Trophoblast cell (in vitro differentiated cells and primary cell): ENCODE results near the gene UBAP1L.

Experiments used
- DNase-seq, 2 donors: peaks; one replicate each; pipeline ENCODE4 v3.0.0-alpha.2; 2016
- H2AFZ ChIP-seq: 2 replicates; pipeline ENCODE4 v1.6.1; 2013; ENCODE audit warnings: low read length, moderate library complexity, mild to moderate bottlenecking; ENCODE audit not compliant: insufficient read depth, poor library complexity
- H2AK5ac ChIP-seq: 2 replicates; pipeline ENCODE4 v1.6.1; 2013; ENCODE audit warnings: mild to moderate bottlenecking, low read length
- H2BK120ac ChIP-seq: 2 replicates; pipeline ENCODE4 v1.6.1; 2013; ENCODE audit warnings: low read length, mild to moderate bottlenecking, moderate library complexity; ENCODE audit not compliant: insufficient read depth, poor library complexity
- H2BK12ac ChIP-seq: 2 replicates; pipeline ENCODE4 v1.6.1; 2013; ENCODE audit warnings: mild to moderate bottlenecking, low read length, moderate library complexity
- H2BK5ac ChIP-seq: 2 replicates; pipeline ENCODE4 v1.6.1; 2013; ENCODE audit warnings: low read length, low read depth, moderate library complexity, mild to moderate bottlenecking; ENCODE audit not compliant: poor library complexity
- H3K14ac ChIP-seq: 2 replicates; pipeline ENCODE4 v1.6.1; 2013; ENCODE audit warnings: mild to moderate bottlenecking, low read length
- H3K18ac ChIP-seq: 2 replicates; pipeline ENCODE4 v1.6.1; 2013; ENCODE audit warnings: mild to moderate bottlenecking, low read length
- H3K23ac ChIP-seq: 2 replicates; pipeline ENCODE4 v1.6.1; 2013; ENCODE audit warnings: low read length
- H3K27ac ChIP-seq: 2 replicates; pipeline ENCODE4 v1.5.1; 2013; ENCODE audit warnings: low read depth, mild to moderate bottlenecking, inconsistent platforms, low read length, moderate library complexity
- H3K27me3 ChIP-seq: 2 replicates; pipeline ENCODE4 v1.6.1; 2013; ENCODE audit warnings: inconsistent platforms, mild to moderate bottlenecking, low read length, moderate library complexity; ENCODE audit not compliant: insufficient read depth
- H3K36me3 ChIP-seq, 2 experiments: 1 replicate in 1 of 2; 2 replicates in 1 of 2; pipeline ENCODE4 v1.6.1; 2013; ENCODE audit warnings: low read length in 2 of 2, mild to moderate bottlenecking in 2 of 2, moderate library complexity in 1 of 2; ENCODE audit not compliant: insufficient read depth in 2 of 2, control insufficient read depth in 1 of 2
- H3K4ac ChIP-seq: 2 replicates; pipeline ENCODE4 v1.6.1; 2013; ENCODE audit warnings: low read depth, mild to moderate bottlenecking, low read length, moderate library complexity
- H3K4me1 ChIP-seq, 2 experiments: 1 replicate in 1 of 2; 2 replicates in 1 of 2; pipeline ENCODE4 v1.6.1; 2013; ENCODE audit warnings: low read length in 2 of 2, mild to moderate bottlenecking in 2 of 2, moderate library complexity in 1 of 2; ENCODE audit not compliant: insufficient read depth in 2 of 2, control insufficient read depth in 1 of 2
- H3K4me2 ChIP-seq: 2 replicates; pipeline ENCODE4 v1.6.1; 2013; ENCODE audit warnings: inconsistent platforms, mild to moderate bottlenecking, low read length, moderate library complexity
- H3K4me3 ChIP-seq: 2 replicates; pipeline ENCODE4 v1.5.1; 2013; ENCODE audit warnings: mild to moderate bottlenecking, low read depth, low read length, inconsistent platforms
- H3K79me1 ChIP-seq: one replicate; pipeline ENCODE4 v1.6.1; 2013; ENCODE audit warnings: low read length
- H3K79me2 ChIP-seq: 2 replicates; pipeline ENCODE4 v1.6.1; 2013; ENCODE audit warnings: low read length, mild to moderate bottlenecking; ENCODE audit not compliant: control insufficient read depth, insufficient read depth, poor library complexity
- H3K9ac ChIP-seq: 2 replicates; pipeline ENCODE4 v1.6.1; 2013; ENCODE audit warnings: mild to moderate bottlenecking, low read length
- H3K9me3 ChIP-seq: 2 replicates; pipeline ENCODE4 v1.6.1; 2013; ENCODE audit warnings: low read depth, mild to moderate bottlenecking, control low read depth, inconsistent platforms, low read length; ENCODE audit not compliant: insufficient read depth
- H4K12ac ChIP-seq: 2 replicates; pipeline ENCODE4 v1.6.1; 2013; ENCODE audit warnings: low read depth, mild to moderate bottlenecking, low read length, moderate library complexity
- H4K8ac ChIP-seq: 2 replicates; pipeline ENCODE4 v1.6.1; 2013; ENCODE audit warnings: low read depth, mild to moderate bottlenecking, low read length, moderate library complexity
- H4K91ac ChIP-seq: one replicate; pipeline ENCODE4 v1.6.1; 2013; ENCODE audit warnings: low read depth, mild to moderate bottlenecking, low read length, moderate library complexity
- WGBS: extraction: QIAGEN DNeasy Blood & Tissue Kit; methylation state at CpG from one replicate; pipeline ENCODE4 v1.1.7; 2013; ENCODE audit warnings: missing lambda C conversion rate; ENCODE audit not compliant: insufficient read length, insufficient coverage; ENCODE audit errors: extremely low coverage; 5-methylcytosine and 5-hydroxymethylcytosine counted together

The UBAP1L gene

DNA sequence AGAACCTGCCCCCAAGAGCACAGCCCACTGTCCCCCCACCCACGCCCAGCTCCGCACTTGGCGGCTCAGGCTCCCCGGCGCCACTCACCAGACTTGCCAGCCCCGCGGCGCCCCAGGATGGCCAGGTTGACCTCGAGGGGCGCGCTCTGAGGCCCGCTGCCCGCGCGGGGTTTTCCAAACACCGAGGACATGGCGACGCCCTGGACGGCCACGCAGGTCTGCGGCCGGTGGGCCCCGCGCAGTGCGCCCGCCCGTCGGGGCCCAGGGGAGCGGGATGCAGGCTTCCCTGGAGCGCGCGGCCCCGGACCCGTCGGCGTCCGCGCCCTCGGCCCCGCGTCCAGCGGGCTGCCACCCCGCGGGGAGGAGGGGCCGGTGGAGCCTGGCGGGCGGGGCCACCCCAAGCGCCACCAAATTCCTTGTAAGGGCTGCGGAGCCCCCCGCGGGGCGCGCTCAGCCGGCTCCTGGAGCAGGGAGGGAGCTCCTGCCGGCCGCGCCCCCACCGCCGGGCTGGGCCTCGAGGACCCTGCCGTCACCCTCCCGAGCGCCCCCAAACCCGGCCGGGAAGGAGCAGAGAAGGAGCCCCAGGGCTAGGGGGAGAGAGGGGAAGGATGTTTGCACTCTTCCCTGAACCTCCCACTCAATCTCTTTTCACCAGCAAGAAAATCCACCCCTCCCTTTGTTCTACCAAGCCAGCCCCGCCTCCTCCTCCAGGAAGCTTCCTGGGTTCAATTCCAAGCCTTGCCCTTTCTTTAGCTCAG is 47.2 kb downstream of the UBAP1L start, which contains the start of gene RASL12:
TSS of gene RASL12 (minus strand) at position 347 of the 758 bp plus-strand sequence. CDS start at position 191, 156 bp downstream.
- Histone ChIP-seq H2BK12ac (peak within 1 kb of the TSS; percentile 39), H3K4me2 (peak within 1 kb of the TSS; percentile 72), H2BK5ac (peak within 1 kb of the TSS; percentile 23), H2AFZ (peak within 1 kb of the TSS; percentile 18), H3K4ac (no peak within 1 kb of the TSS), H2BK120ac (peak within 1 kb of the TSS; percentile 21), H3K79me1 (peaks cover 3% of the 10 kb centered on the region), H3K27me3 (peaks cover 9% of the 10 kb centered on the region), H3K18ac (peak within 1 kb of the TSS; percentile 9), H3K79me2 (no peaks in the 10 kb centered on the region), H4K12ac (no peak within 1 kb of the TSS), H3K36me3 (no peaks in the 10 kb centered on the region), H3K4me3 (peak within 1 kb of the TSS; percentile 68), H4K91ac (peak within 1 kb of the TSS; percentile 72), H3K4me1 (peaks cover 20 to 33% of the 10 kb centered on the region in 2 experiments), H3K9ac (no peak within 1 kb of the TSS), H3K27ac (no peak within 1 kb of the TSS), H3K14ac (peak within 1 kb of the TSS; percentile 33), H4K8ac (no peak within 1 kb of the TSS), H3K23ac (no peak within 1 kb of the TSS), H2AK5ac (no peak within 1 kb of the TSS), H3K9me3 (no peaks in the 10 kb centered on the region)
- DNase-seq = no peak
- no CpG with 5 or more reads among the region's 66 CpGs for WGBS

DNA sequence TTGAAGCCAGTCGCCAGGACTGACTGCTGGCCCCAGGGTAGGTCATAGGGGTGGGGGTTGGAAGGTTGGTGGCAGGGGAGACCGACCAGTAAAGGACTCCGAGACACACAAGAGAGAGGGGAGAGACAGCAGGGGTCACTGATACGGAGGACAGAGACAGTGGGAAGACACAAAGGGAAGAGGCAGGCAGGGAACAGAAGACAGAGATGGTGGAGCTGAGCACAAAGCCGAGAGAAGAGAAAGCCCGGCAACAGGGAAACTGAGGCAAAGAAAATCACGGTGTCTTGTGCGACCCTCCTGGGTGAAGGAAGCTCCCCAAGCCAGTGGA is 47.7 kb downstream of the UBAP1L start:
- H3K79me1 ChIP-seq = peaks cover 3% of the 10 kb centered on the region
- peaks cover 24 to 38% of the 10 kb centered on the region in 2 experiments for H3K4me1 ChIP-seq
- no peak overlapping the region for H3K23ac ChIP-seq
- H3K14ac ChIP-seq = peak overlapping the region; percentile 33
- H2BK5ac ChIP-seq = no peak overlapping the region
- no peak overlapping the region for H4K12ac ChIP-seq
- no peak overlapping the region for H3K4ac ChIP-seq
- H3K9ac ChIP-seq = no peak overlapping the region
- peak overlapping the region; percentile 69 for H4K91ac ChIP-seq
- H2AFZ ChIP-seq = no peak overlapping the region
- no peak overlapping the region for H2BK12ac ChIP-seq
- H2BK120ac ChIP-seq = no peak overlapping the region
- no peak for DNase-seq
- H3K4me3 ChIP-seq = peak overlapping the region; percentile 68
- no peaks in the 10 kb centered on the region for H3K9me3 ChIP-seq
- no CpG with 5 or more reads among the region's 8 CpGs for WGBS
- H3K4me2 ChIP-seq = peak overlapping the region; percentile 72
- peaks cover 9% of the 10 kb centered on the region for H3K27me3 ChIP-seq
- H3K36me3 ChIP-seq = no peaks in the 10 kb centered on the region
- no peak overlapping the region for H3K18ac ChIP-seq
- H3K79me2 ChIP-seq = no peaks in the 10 kb centered on the region
- no peak overlapping the region for H4K8ac ChIP-seq
- H2AK5ac ChIP-seq = no peak overlapping the region
- no peak overlapping the region for H3K27ac ChIP-seq

DNA sequence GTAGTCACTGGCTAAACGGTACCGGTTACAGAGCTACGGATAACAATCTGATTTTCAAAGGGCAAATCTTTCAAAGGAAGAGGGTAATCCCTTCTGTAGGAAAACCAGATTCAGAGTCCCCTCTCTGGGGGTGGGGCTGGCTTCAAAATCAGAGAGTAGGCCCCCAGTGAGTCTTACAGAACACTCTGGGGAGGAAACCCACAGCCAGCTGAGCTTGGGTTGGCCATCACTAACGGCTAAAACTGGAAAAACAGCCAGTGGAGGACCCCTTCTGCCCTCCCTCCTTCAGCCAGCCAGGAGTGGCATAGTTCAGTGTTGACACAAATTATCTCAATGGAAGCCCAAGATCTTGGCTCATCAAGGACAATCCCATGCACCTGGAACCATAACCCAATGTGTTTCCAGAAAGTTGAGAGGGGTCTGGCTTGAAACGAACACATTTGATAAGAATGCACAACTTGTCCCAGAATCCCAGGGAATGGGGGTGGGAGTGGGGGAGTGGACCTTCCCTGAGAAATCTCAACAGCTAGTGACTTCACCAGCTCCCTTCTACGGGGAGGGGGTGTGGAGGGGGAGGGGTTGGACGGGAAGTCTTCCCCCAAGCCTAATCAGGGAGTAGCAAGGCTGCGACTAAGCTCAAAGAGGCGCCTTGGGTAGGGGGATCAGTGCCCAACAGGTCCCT is 48.2 kb downstream of the UBAP1L start:
- H3K36me3 ChIP-seq = no peaks in the 10 kb centered on the region
- no peak overlapping the region for H4K91ac ChIP-seq
- WGBS = no CpG with 5 or more reads among the region's 9 CpGs
- peak overlapping the region; percentile 21 for H2BK120ac ChIP-seq
- peak overlapping the region; percentile 33 for H3K14ac ChIP-seq
- H3K9ac ChIP-seq = no peak overlapping the region
- H4K8ac ChIP-seq = no peak overlapping the region
- H3K79me2 ChIP-seq = no peaks in the 10 kb centered on the region
- H3K4me3 ChIP-seq = no peak overlapping the region
- H3K27me3 ChIP-seq = peaks cover 9% of the 10 kb centered on the region
- peaks cover 24 to 37% of the 10 kb centered on the region in 2 experiments for H3K4me1 ChIP-seq
- H2BK12ac ChIP-seq = no peak overlapping the region
- peaks cover 3% of the 10 kb centered on the region for H3K79me1 ChIP-seq
- H3K9me3 ChIP-seq = no peaks in the 10 kb centered on the region
- no peak overlapping the region for H4K12ac ChIP-seq
- H3K4ac ChIP-seq = no peak overlapping the region
- H3K27ac ChIP-seq = no peak overlapping the region
- no peak overlapping the region for H3K18ac ChIP-seq
- H3K4me2 ChIP-seq = peak overlapping the region; percentile 72
- no peak for DNase-seq
- H2AK5ac ChIP-seq = no peak overlapping the region
- no peak overlapping the region for H2AFZ ChIP-seq
- H3K23ac ChIP-seq = no peak overlapping the region
- H2BK5ac ChIP-seq = peak overlapping the region; percentile 23

DNA sequence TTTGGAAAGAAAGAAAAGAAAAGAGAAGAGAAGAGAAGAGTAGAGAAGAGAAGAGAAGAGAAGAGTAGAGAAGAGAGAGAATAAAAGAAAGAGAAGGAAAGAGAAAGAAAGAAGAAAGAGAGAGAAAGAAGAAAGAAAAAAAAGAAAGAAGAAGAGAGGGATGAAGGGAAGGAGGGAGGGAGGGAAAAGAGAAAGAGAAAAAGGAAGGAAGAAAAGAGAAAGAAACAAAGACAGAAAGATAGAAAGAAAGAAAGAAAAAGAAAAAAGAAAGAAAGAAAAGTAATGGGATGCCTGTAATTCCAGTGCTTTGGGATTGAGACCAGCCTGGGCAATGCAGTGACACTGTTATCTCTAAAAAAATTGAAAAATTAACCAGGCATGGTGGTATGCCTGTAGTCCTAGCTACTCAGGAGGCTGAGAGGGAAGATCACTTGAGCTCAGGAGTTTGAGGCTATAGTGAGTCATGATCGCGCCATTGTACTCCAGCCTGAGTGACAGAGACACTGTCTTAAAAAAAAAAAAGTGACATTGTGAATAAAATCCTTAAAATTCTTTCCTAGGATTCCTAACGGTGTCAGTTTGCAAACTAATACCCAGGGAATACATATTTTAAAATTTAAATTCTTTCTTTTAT is 48.9 kb downstream of the UBAP1L start:
- H4K91ac ChIP-seq = no peak overlapping the region
- H4K8ac ChIP-seq = no peak overlapping the region
- no peak overlapping the region for H3K14ac ChIP-seq
- H2BK5ac ChIP-seq = no peak overlapping the region
- H3K9me3 ChIP-seq = no peaks in the 10 kb centered on the region
- no peak overlapping the region for H2BK120ac ChIP-seq
- H3K9ac ChIP-seq = no peak overlapping the region
- peaks cover 20 to 32% of the 10 kb centered on the region in 2 experiments for H3K4me1 ChIP-seq
- no peaks in the 10 kb centered on the region for H3K79me2 ChIP-seq
- H3K18ac ChIP-seq = no peak overlapping the region
- H3K4me2 ChIP-seq = no peak overlapping the region
- no peak overlapping the region for H3K27ac ChIP-seq
- H2AFZ ChIP-seq = no peak overlapping the region
- H3K79me1 ChIP-seq = peaks cover 3% of the 10 kb centered on the region
- no peak overlapping the region for H3K4me3 ChIP-seq
- H3K36me3 ChIP-seq = no peaks in the 10 kb centered on the region
- DNase-seq = peak; percentile 21 to 57
- H2BK12ac ChIP-seq = no peak overlapping the region
- WGBS = no CpG with 5 or more reads among the region's 3 CpGs
- peaks cover 9% of the 10 kb centered on the region for H3K27me3 ChIP-seq
- no peak overlapping the region for H4K12ac ChIP-seq
- no peak overlapping the region for H2AK5ac ChIP-seq
- H3K23ac ChIP-seq = no peak overlapping the region
- H3K4ac ChIP-seq = no peak overlapping the region
